CD8-positive, alpha-beta memory T cell (primary cell): ENCODE results near the gene HNRNPDL. TPM values are rescaled to one million over a fixed set of nuclear protein-coding genes. Genes with fewer than 3 reads are reported as not detected.

ENCODE experiments used
- CTCF ChIA-PET: fragments of 350-600 bp; sonication (Branson Sonifier 250); formaldehyde crosslinking; loops from one replicate; lab custom pipeline; 2021; ENCODE audit warnings: antibody characterized with exemption; lab: Charles Lee
- POLR2A ChIA-PET: fragments of 350-600 bp; sonication (Branson Sonifier 250); formaldehyde crosslinking; loops from one replicate; lab custom pipeline; 2021; ENCODE audit warnings: antibody characterized with exemption; lab: Charles Lee
- DNase-seq, 5 donors: peaks; one replicate each; pipeline versions ENCODE4 v3.0.0 to v3.0.0-alpha.2; 2020 to 2022; ENCODE audit warnings: mixed read lengths in 1 of 5
- H3K27ac ChIP-seq: one replicate; pipeline ENCODE4 v1.7.0; 2013; ENCODE audit warnings: low read depth, mild to moderate bottlenecking, low read length, moderate library complexity
- H3K27me3 ChIP-seq: 2 replicates; pipeline ENCODE4 v1.7.0; 2013; ENCODE audit warnings: low read length, mild to moderate bottlenecking; ENCODE audit not compliant: insufficient read depth, poor library complexity, severe bottlenecking
- H3K36me3 ChIP-seq: 2 replicates; pipeline ENCODE4 v1.7.0; 2013; ENCODE audit warnings: mild to moderate bottlenecking, low read length, moderate library complexity; ENCODE audit not compliant: insufficient read depth
- H3K4me1 ChIP-seq: 2 replicates; pipeline ENCODE4 v1.7.0; 2013; ENCODE audit warnings: mild to moderate bottlenecking, low read length, moderate library complexity; ENCODE audit not compliant: insufficient read depth
- H3K4me3 ChIP-seq: 2 replicates; pipeline ENCODE4 v1.7.0; 2013; ENCODE audit warnings: mild to moderate bottlenecking, low read length
- H3K9me3 ChIP-seq: 2 replicates; pipeline ENCODE4 v1.7.0; 2013; ENCODE audit warnings: mild to moderate bottlenecking, low read length
- H3K27ac Mint-ChIP-seq, 8 donors: one replicate each; pipeline ENCODE4 v1.8.0; 2020 to 2021; ENCODE audit warnings: mixed read lengths in 8 of 8, mild to moderate bottlenecking in 6 of 8, inconsistent platforms in 3 of 8, moderate library complexity in 3 of 8
- H3K27me3 Mint-ChIP-seq, 2 donors: one replicate each; pipeline ENCODE4 v1.8.0; 2020 to 2021; ENCODE audit warnings: mixed read lengths in 2 of 2, mild to moderate bottlenecking in 1 of 2, moderate library complexity in 1 of 2
- H3K36me3 Mint-ChIP-seq, 3 donors: one replicate each; pipeline ENCODE4 v1.8.0; 2020 to 2021; ENCODE audit warnings: mixed read lengths in 3 of 3, inconsistent platforms in 1 of 3, mild to moderate bottlenecking in 1 of 3
- H3K4me1 Mint-ChIP-seq, 3 donors: one replicate each; pipeline ENCODE4 v1.8.0; 2020 to 2021; ENCODE audit warnings: mixed read lengths in 3 of 3, inconsistent platforms in 1 of 3, mild to moderate bottlenecking in 1 of 3
- H3K4me3 Mint-ChIP-seq, 7 donors: one replicate each; pipeline ENCODE4 v1.8.0; 2020 to 2021; ENCODE audit warnings: mixed read lengths in 7 of 7, mild to moderate bottlenecking in 6 of 7, moderate library complexity in 4 of 7, inconsistent platforms in 2 of 7
- H3K9me3 Mint-ChIP-seq, 5 donors: one replicate each; pipeline ENCODE4 v1.8.0; 2020 to 2022; ENCODE audit warnings: mixed read lengths in 5 of 5, mild to moderate bottlenecking in 3 of 5, moderate library complexity in 2 of 5, inconsistent platforms in 1 of 5
- polyA plus RNA-seq: library from polyadenylated mRNA; unstranded; fragments of 300-500 nt; fragmentation: Illumina TruSeq; gene quantifications from one replicate; pipeline ENCODE4 v1.2.3, GENCODE V29; 2021
- total RNA-seq, 2 experiments: library from RNA; stranded (reverse); gene quantifications; one replicate each; pipeline ENCODE4 v1.2.3, GENCODE V29; 2021

HNRNPDL gene
- total and polyA plus RNA-seq, 3 experiments from 2014 or later, result 257 to 438 (median 423) TPM

DNA sequence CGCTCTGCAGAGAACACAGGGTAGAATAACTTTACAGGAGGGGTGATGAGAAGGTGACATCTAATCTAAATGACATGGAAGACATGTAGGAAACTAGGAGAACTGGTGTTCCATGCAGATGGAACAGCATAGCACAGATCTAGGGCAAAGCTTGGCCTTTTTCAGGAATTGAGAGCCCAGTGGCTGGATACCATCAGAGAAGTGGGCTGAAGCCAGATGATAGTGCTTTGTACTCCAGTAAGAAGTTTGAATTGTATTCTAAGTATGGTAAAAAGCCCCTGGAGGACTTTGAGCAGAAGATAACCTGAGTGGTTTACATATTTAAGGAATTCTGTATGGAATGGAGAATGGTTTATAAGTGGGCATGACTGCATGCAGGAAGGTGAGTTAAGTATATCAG lies 33.0 kb upstream of the HNRNPDL start:
- Histone ChIP-seq H3K9me3 (no peaks in the 10 kb centered on the region), H3K27ac (no peak overlapping the region), H3K27me3 (no peaks in the 10 kb centered on the region), H3K4me1 (no peaks in the 10 kb centered on the region), H3K36me3 (peaks cover 10% of the 10 kb centered on the region), H3K4me3 (no peak overlapping the region)
- Mint-ChIP-seq H3K9me3 (no peaks in the 10 kb centered on the region), H3K36me3 (peaks cover 0 to 44% (median 10%) of the 10 kb centered on the region in 3 donors), H3K27me3 (peaks cover 0 to 1% of the 10 kb centered on the region in 2 donors), H3K27ac (peak overlapping the region in 4 of 8 donors; percentile 4 to 29 (median 16)), H3K4me3 (no peak overlapping the region), H3K4me1 (no peaks in the 10 kb centered on the region)
- CTCF ChIA-PET, result interaction anchor here (0.6 to 1.3 kb wide), 2 partner anchors 54 to 275 kb away, joined by 4 to 5 read pairs; no protein-coding TSS in a partner anchor
- POLR2A ChIA-PET, result no interaction called here
- no peak for DNase-seq

GRCh38 chr4:82462415-82462831 lies 32.2 kb upstream of the HNRNPDL start:
- Mint-ChIP-seq H3K36me3 (peaks cover 0 to 50% (median 8%) of the 10 kb centered on the region in 3 donors), H3K4me3 (no peak overlapping the region), H3K27me3 (no peaks in the 10 kb centered on the region), H3K4me1 (no peaks in the 10 kb centered on the region), H3K9me3 (no peaks in the 10 kb centered on the region), H3K27ac (peak overlapping the region in 1 of 8 donors; percentile 11)
- ChIA-PET CTCF (interaction anchor here (1.1 to 2.9 kb wide), 3 partner anchors 7 to 798 kb away, joined by 3 to 8 read pairs (median 3); no protein-coding TSS in a partner anchor), POLR2A (no interaction called here)
- Histone ChIP-seq H3K36me3 (peaks cover 16% of the 10 kb centered on the region), H3K27me3 (no peaks in the 10 kb centered on the region), H3K4me1 (no peaks in the 10 kb centered on the region), H3K9me3 (no peaks in the 10 kb centered on the region), H3K27ac (no peak overlapping the region), H3K4me3 (no peak overlapping the region)
- peak; percentile 67 to 87 (median 76) for DNase-seq

GRCh38 chr4:82461710-82462109 lies 31.4 kb upstream of the HNRNPDL start:
- Mint-ChIP-seq H3K27me3 (no peaks in the 10 kb centered on the region), H3K27ac (peak overlapping the region in 4 of 8 donors; percentile 35 to 72 (median 56)), H3K36me3 (peaks cover 0 to 57% (median 10%) of the 10 kb centered on the region in 3 donors), H3K9me3 (no peaks in the 10 kb centered on the region), H3K4me1 (no peaks in the 10 kb centered on the region), H3K4me3 (no peak overlapping the region)
- Histone ChIP-seq H3K27me3 (no peaks in the 10 kb centered on the region), H3K9me3 (no peaks in the 10 kb centered on the region), H3K27ac (no peak overlapping the region), H3K4me3 (no peak overlapping the region), H3K36me3 (peaks cover 23% of the 10 kb centered on the region), H3K4me1 (no peaks in the 10 kb centered on the region)
- no peak for DNase-seq
- POLR2A ChIA-PET, result no interaction called here
- CTCF ChIA-PET, result interaction anchor here (1.0 to 2.9 kb wide), 4 partner anchors 8 to 799 kb away, joined by 3 to 8 read pairs (median 3); no protein-coding TSS in a partner anchor

GRCh38 chr4:82458729-82459128 lies 28.5 kb upstream of the HNRNPDL start:
- Mint-ChIP-seq H3K36me3 (peaks cover 0 to 77% (median 9%) of the 10 kb centered on the region in 3 donors), H3K4me1 (peaks cover 0 to 3% (median 0%) of the 10 kb centered on the region in 3 donors), H3K27ac (no peak overlapping the region), H3K9me3 (no peaks in the 10 kb centered on the region), H3K4me3 (no peak overlapping the region), H3K27me3 (no peaks in the 10 kb centered on the region)
- ChIA-PET POLR2A (no interaction called here), CTCF (no interaction called here)
- no peak overlapping the region for H3K4me3 ChIP-seq
- no peak overlapping the region for H3K27ac ChIP-seq
- peaks cover 30% of the 10 kb centered on the region for H3K36me3 ChIP-seq
- no peaks in the 10 kb centered on the region for H3K9me3 ChIP-seq
- H3K4me1 ChIP-seq, result no peaks in the 10 kb centered on the region
- no peak for DNase-seq
- no peaks in the 10 kb centered on the region for H3K27me3 ChIP-seq

GRCh38 chr4:82457266-82457665 lies 27.0 kb upstream of the HNRNPDL start:
- peak overlapping the region in 1 of 8 donors; percentile 12 for H3K27ac Mint-ChIP-seq
- H3K36me3 Mint-ChIP-seq, result peaks cover 0 to 81% (median 7%) of the 10 kb centered on the region in 3 donors
- POLR2A ChIA-PET, result no interaction called here

DNA sequence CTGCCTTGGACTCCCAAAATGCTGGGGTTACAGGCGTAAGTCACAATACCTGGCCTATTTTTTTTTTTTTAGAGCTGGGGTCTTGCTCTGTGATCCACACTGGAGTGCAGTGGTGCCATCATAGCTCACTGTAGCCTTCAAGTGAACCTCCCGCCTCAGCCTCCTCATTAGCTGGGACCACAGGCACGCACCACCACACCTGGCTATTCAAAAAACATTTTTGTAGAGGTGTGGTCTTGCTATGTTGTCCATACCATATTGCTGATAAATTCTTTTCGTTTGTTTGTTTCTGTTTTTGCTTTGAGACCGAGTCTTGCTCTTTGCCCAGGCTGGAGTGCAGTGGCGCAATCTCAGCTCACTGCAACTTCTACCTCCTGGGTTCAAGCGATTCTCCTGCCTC lies 21.8 kb upstream of the HNRNPDL start:
- peaks cover 33% of the 10 kb centered on the region for H3K36me3 ChIP-seq

More at GRCh38 chr4:82457266-82457665, 27.0 kb upstream of the HNRNPDL start:
- H3K4me3 Mint-ChIP-seq, result no peak overlapping the region
- no peak for DNase-seq
- H3K27me3 Mint-ChIP-seq, result no peaks in the 10 kb centered on the region
- H3K27me3 ChIP-seq, result no peaks in the 10 kb centered on the region
- H3K36me3 ChIP-seq, result peaks cover 30% of the 10 kb centered on the region
- CTCF ChIA-PET, result no interaction called here
- no peaks in the 10 kb centered on the region for H3K9me3 ChIP-seq
- no peaks in the 10 kb centered on the region for H3K9me3 Mint-ChIP-seq
- H3K4me1 Mint-ChIP-seq, result peaks cover 0 to 3% (median 0%) of the 10 kb centered on the region in 3 donors
- no peak overlapping the region for H3K4me3 ChIP-seq
- no peaks in the 10 kb centered on the region for H3K4me1 ChIP-seq
- no peak overlapping the region for H3K27ac ChIP-seq

DNA sequence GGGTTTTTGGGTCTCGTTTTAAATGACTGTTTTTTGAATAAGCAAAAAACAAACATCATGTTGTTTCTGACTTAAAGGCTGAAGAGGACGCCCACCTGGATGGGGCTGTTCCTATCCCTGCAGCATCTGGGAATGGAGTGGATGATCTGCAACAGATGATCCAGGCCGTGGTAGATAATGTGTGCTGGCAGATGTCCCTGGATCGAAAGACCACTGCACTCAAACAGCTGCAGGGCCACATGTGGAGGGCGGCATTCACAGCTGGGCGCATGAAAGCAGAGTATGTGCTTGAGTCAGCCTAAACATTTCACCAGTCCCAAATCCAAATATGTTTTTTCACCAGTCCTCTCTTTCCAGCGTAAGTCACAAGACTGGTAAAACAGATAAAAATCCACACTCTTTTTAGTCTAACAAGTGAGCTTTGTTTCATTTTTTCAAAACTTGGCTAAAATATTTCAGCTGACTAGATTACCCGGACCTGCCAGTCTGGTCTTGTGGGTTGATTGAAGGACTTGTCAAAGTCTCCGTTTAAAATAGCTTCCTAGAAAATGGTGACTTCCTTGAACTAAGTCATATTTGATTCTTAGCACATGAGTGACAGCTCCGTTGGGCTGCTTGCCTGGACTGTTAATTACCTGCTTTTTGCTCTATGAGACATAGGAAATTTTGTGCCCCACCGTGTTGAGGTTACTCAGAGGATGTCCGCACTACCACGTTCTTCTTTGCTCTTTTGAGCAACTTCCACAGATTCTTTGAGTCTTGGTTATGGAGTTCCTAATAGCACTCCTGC lies 20.9 kb upstream of the HNRNPDL start:
- no peaks in the 10 kb centered on the region for H3K27me3 ChIP-seq
- no peaks in the 10 kb centered on the region for H3K4me1 ChIP-seq
- Mint-ChIP-seq H3K4me1 (peaks cover 7 to 22% (median 16%) of the 10 kb centered on the region in 3 donors), H3K4me3 (no peak overlapping the region), H3K9me3 (no peaks in the 10 kb centered on the region), H3K36me3 (peaks cover 12 to 73% (median 18%) of the 10 kb centered on the region in 3 donors), H3K27me3 (no peaks in the 10 kb centered on the region), H3K27ac (peak overlapping the region in 1 of 8 donors; percentile 6)
- H3K27ac ChIP-seq, result no peak overlapping the region
- no peak for DNase-seq
- POLR2A ChIA-PET, result no interaction called here
- H3K36me3 ChIP-seq, result peaks cover 28% of the 10 kb centered on the region
- H3K4me3 ChIP-seq, result no peak overlapping the region
- H3K9me3 ChIP-seq, result no peaks in the 10 kb centered on the region
- CTCF ChIA-PET, result no interaction called here

More for the DNA sequence above, 21.8 kb upstream of the HNRNPDL start:
- H3K4me1 Mint-ChIP-seq, result peaks cover 7 to 19% (median 16%) of the 10 kb centered on the region in 3 donors
- ChIA-PET POLR2A (no interaction called here), CTCF (no interaction called here)
- H3K4me3 ChIP-seq, result no peak overlapping the region
- no peak overlapping the region for H3K4me3 Mint-ChIP-seq
- DNase-seq, result no peak
- no peaks in the 10 kb centered on the region for H3K9me3 Mint-ChIP-seq
- H3K27ac Mint-ChIP-seq, result peak overlapping the region in 1 of 8 donors; percentile 46
- no peaks in the 10 kb centered on the region for H3K27me3 Mint-ChIP-seq
- no peaks in the 10 kb centered on the region for H3K27me3 ChIP-seq
- H3K9me3 ChIP-seq, result no peaks in the 10 kb centered on the region
- no peaks in the 10 kb centered on the region for H3K4me1 ChIP-seq
- peaks cover 12 to 80% (median 20%) of the 10 kb centered on the region in 3 donors for H3K36me3 Mint-ChIP-seq
- H3K27ac ChIP-seq, result no peak overlapping the region

DNA sequence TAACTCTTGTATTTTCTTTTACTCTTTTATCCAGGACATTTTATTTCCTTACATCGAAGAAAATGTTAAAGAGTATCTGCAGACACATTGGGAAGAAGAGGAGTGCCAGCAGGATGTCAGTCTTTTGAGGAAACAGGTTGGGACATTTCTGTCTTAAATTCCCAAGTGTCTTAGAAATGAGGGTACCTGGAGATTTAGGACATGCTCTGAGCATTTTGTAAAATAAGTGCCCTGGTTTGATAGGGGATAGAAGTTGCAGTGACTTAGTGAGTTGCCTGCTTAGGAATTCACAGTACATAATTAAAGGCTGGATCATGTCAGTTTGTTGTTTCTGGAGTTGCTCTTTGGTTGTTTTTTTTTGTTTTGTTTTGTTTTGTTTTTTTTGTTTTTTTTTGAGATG lies 17.6 kb upstream of the HNRNPDL start:
- CTCF ChIA-PET, result no interaction called here
- no peaks in the 10 kb centered on the region for H3K27me3 Mint-ChIP-seq
- Histone ChIP-seq H3K27ac (no peak overlapping the region), H3K36me3 (peaks cover 23% of the 10 kb centered on the region), H3K9me3 (no peaks in the 10 kb centered on the region), H3K4me3 (no peak overlapping the region), H3K27me3 (no peaks in the 10 kb centered on the region), H3K4me1 (no peaks in the 10 kb centered on the region)
- POLR2A ChIA-PET, result no interaction called here
- no peaks in the 10 kb centered on the region for H3K9me3 Mint-ChIP-seq
- peaks cover 12 to 37% (median 26%) of the 10 kb centered on the region in 3 donors for H3K4me1 Mint-ChIP-seq
- H3K4me3 Mint-ChIP-seq, result no peak overlapping the region
- DNase-seq, result no peak
- peak overlapping the region in 3 of 8 donors; percentile 40 to 72 (median 58) for H3K27ac Mint-ChIP-seq
- H3K36me3 Mint-ChIP-seq, result peaks cover 12 to 62% (median 18%) of the 10 kb centered on the region in 3 donors
